GM19238 (cell line): ENCODE data around the gene LCOR.

Source experiments
- DNase-seq: peaks from one replicate; pipeline ENCODE4 v3.0.0; 2011; ENCODE audit warnings: low spot score; ENCODE audit not compliant: insufficient read length

LCOR gene

DNA sequence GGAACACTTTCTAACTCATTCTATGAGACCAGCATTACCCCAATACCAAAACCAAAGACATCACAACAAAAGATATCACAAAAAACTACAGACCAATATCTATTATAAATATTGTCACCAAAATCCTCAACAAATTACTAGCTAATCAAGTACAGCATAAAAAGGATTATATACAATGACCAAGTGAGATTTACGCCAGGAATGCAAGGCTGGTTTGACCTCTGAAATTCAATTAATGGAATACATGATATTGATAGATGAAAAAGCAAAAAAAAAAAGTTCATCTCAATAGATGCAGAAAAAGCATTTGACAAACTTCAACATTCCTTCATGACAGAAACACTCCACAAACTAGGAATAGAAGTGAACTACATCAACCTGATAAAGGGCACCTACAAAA is 175.3 kb downstream of the LCOR start:
- DNase-seq, result no peak

- no peak for DNase-seq
Measured at GRCh38 chr10:97010695-97011206, 178.7 kb downstream of the LCOR start.

GRCh38 chr10:97011397-97011796 is 179.3 kb downstream of the LCOR start:
- no peak for DNase-seq

DNA sequence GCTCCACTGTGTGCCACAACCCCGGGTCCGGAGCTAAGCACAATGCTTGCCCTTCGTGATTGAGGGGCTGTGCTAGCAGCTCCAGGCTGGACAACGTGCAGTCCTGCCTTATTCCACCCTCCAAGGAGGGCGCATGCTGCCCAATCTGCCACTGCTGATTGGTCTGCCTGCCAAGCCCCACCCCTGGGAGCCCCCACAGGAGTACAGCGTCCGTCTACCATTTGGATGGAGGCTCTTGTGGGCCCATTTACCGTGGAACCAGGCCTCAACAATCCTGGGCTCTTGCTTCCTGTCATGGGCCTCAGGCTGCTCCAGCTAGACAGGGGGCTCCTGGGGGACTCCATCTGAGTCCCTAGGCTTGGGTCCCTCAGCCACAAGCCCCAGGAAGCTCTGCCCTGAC is 180.4 kb downstream of the LCOR start:
- no peak for DNase-seq

DNA sequence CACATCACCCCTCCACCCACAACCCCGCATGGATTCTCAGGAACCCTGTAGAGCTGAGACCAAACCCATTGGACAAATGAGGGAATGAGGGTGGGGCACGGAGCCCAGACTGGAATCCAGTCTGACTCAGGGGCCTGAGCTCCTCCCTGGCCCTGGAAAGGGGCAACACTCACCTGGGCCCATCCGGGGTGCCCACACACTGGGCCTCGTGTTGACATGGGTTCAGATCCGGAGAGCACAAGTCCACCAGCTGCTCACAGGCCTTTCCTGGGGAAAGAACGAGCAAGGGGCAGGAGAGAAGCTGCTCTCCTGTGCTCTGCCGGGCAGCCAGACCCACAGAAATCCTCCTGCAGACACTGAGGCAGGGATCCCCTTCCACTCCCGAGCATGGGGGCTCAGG is 181.5 kb downstream of the LCOR start:
- no peak for DNase-seq

DNA sequence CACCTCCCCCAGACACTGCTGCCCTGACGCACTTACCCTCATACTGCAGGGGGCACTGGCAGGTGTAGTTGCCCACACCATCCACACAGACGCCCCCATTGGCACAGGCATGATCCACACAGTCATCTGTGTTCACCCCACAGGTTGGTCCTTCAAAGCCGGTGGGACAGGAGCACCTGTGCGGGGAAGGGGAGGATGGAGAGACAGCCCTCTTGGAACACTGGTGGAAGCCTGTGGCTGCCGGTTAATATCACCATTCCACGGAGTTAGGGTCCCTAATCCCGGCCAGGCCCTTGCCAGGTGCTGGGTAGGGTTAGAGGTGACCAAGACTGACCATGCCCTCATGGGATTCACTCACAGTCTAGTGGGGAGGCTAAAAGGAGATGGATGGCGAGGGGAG is 181.9 kb downstream of the LCOR start:
- no peak for DNase-seq

DNA sequence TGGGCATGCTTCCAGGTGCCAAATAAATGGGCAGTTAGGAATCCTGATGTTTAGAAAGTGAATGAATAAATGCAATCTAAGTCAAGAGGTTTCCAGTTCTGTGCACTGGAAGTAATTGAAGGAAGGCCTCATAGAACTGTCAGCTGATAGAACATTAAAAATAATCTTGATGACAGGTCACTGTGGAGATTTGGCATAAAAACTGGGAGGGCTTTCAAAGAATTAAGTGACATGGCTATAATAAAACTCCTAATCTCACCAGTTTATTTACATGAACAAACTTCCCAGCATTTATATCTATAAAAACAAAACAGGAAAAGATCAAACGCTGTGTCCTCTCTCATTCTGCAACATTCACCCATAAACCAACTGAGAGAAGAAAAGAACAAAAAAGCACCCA is 183.1 kb downstream of the LCOR start:
- no peak for DNase-seq

GRCh38 chr10:97016728-97017473 is 184.8 kb downstream of the LCOR start:
- DNase-seq, result peak; percentile 69

DNA sequence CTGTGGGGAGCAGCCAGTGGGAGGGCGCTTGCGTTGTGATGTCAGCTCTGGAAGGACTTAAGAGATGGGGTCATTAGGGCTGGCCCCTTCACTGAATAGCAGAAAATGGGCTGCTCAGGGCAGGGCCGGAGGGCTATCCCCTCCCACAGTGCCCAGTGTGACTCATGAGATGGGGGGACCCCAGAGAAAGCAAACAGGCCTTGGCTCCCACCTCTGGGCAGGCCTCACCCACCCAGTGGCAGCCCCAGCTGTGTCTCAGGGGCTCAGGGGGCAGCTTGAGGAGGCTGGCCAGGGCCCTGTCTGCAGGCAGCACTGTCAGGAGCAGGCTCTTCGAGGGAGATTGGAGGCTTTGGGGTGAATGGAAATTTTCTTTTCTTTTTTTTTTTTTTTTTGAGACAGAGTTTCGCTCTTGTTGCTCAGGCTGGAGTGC is 185.4 kb downstream of the LCOR start:
- no peak for DNase-seq

- DNase-seq, result no peak
Measured at GRCh38 chr10:97018251-97019212, 186.4 kb downstream of the LCOR start.

DNA sequence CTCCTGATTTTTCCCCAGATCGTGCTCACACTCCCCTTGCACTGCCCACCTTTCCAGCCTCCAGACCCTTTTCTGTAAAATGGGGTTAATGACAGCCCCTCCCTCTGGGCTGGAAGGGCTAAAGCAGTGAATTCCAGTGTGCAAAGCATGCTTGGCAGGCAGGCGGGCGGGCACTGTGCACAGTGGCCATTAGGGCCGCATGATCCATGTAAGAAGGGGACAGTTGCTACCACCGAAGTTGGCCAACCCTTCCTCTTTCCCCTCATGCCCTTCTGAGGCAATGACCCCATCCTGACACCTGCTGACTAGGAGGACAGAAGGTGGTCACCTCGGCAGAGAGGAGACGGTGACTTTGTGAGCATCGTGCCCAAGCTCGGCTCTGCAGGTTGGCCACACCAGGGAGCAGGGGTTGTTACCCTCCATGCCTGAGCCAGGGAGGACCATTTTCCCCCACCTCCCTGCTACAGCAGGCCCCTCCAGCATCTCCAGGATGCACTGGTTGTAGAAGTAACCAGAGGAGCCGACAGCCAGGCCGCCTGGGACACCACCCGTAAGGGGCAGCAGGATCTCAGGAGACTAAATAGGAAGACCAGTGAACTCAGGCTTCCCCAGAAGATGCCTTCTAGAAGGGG is 187.2 kb downstream of the LCOR start:
- DNase-seq, result no peak

DNA sequence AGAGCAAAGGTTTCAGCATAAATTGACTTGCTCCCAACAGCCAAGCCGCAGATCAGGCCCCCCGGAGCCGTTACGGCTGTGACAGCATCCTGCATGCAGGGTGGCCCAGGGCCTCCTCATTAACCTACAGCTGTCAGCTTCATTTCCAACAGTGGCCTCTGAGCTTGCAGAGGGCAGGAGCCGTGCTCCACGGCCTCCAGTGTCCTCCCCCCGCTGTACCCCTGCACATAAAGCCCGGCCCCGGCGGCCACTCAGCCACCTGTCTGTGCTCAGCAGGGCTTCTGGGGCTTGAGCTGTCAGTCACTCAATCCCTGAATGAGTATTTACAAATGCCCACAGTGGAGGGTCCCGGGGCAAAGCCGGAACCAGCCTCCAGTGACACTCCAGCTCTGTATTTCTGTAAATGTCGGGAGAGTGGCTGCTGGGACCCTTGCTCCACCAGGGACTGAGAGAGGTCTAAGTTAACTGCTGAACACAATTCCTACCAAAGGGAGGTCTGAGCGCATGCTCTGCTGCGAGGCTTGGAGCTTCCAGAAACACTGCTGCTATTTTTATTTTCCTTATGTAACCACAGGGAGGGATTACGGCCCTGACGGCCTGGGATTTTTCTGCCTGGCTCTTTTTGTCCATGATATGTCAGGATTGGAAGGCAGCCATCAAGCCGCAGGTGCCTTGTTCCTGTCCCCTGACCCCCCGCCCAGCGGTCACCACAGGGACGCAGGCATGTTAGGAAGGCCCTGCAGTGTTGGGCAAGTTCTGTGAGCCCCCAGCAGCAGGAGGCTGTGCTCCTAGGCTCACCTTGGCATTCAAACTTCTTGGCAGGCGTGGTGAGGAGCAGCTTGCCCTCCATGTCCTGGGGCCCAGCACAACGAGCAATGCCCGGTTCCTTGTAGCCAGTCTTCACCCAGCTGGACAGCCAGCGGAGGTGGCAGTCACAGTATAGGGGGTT is 188.6 kb downstream of the LCOR start:
- DNase-seq, result no peak

DNA sequence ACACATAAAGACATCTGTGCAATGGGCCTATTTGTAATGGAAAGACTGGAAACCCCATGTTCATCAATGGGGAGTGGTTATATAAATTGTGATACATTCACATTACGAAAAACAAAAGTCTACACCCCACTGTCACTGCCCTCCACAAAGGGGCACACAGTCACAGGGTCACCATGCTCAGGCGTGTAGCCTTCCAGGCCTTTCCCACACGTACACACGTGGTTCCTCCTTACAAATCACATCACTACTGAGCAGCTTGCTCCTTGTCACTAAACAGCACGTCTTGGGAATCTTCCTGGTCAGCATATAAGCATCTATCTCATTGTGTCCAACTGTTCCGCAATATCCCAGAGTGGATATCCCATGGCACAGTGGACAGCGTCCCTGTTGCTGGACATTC is 190.5 kb downstream of the LCOR start:
- no peak for DNase-seq

DNA sequence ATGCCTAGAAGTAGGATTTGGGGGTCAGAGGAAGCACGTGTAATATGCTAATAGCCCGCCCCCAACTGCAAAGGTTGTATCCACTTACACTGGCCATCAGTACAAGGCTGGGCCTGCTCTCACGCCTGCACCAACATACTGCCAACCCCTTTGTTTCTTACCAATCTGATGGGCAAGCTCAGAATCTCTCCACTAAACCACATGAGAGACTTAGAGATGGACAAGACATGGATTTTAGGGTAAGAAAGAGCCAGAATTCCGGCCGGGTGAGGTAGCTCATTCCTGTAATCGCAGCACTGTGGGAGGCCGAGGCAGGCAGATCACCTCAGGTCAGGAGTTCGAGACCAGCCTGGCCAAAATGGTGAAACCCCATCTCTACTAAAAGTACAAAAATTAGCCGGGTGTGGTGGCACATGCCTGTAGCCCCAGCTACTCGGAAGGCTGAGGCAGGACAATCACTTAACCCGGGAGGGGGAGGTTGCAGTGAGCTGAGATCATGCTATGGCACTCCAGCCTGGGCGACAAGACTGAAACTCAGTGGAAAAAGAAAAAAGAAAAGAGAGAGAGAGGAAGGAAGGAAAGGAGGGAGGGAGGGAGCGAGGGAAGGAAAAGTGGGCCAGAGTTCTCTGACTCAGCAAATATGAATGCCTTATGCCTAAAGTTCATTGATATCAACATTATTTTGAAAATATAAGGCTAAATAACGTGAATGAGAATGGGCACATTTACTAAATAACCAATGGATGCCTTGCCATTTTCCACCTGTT is 191.5 kb downstream of the LCOR start:
- no peak for DNase-seq

GRCh38 chr10:97024168-97025073 is 192.3 kb downstream of the LCOR start:
- DNase-seq, result no peak

GRCh38 chr10:97025613-97026242 is 193.6 kb downstream of the LCOR start:
- DNase-seq, result peak; percentile 49

DNA sequence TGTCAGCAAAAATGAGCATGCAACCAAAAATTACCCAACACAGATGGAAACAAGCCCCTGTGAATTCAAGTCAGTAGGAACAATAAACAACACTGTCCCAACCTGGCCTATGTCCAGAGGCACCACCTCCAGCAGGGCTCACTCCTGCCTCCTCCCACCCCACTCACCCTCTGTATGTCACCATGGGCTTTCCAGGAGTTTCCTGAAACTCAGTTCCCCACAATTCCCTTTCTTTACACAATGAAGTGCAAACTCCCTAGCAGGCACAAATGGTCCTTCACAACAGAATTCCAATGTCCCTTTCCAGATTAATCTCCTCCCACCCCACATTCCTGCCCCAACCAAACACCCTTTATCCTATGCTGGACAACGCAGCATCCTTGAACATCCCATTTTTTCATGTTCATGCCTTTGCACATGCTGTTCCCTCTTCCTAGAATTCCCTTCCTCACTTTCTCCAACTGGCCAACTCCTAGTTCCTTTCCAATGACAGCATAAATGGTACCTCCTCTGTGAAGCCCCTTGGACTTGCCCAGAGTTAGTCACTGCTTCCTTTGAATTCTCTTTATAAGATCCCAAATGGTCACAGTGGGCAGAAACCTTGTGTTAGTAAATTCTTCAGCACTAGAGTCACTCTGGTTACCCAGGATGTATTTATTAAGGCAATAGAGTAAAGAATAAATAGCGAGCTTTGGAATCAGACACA is 196.2 kb downstream of the LCOR start:
- DNase-seq, result no peak

GRCh38 chr10:97028832-97029178 is 196.7 kb downstream of the LCOR start:
- no peak for DNase-seq
